Memory B cell (primary cell): ENCODE data around the gene ANP32D.
A peak's percentile ranks its signal among the peaks of the same experiment; 100 is the strongest.
"Not testable (repeated sequence)": the region's sequence is repeated elsewhere in the genome, so short reads cannot be mapped to it uniquely, and the experiment has no call there.

Source experiments
- ATAC-seq: fragments of 150-1000 bp; cut with Tn5 transposase; 2 replicates; pipeline ENCODE4 v1.10.0; 2021; ENCODE audit warnings: low read depth, mild to moderate bottlenecking, moderate library complexity
- DNase-seq, 2 donors: peaks; one replicate each; pipeline ENCODE4 v3.0.0; 2022; ENCODE audit warnings: low spot score in 2 of 2
- H3K27ac Mint-ChIP-seq: one replicate; pipeline ENCODE4 v1.8.0; 2022; ENCODE audit warnings: mild to moderate bottlenecking, moderate library complexity, mixed read lengths
- H3K27me3 Mint-ChIP-seq: one replicate; pipeline ENCODE4 v1.8.0; 2022; ENCODE audit warnings: mixed read lengths
- H3K36me3 Mint-ChIP-seq: one replicate; pipeline ENCODE4 v1.8.0; 2022; ENCODE audit warnings: mild to moderate bottlenecking, mixed read lengths
- H3K4me1 Mint-ChIP-seq: one replicate; pipeline ENCODE4 v1.8.0; 2022; ENCODE audit warnings: mixed read lengths
- H3K4me3 Mint-ChIP-seq: one replicate; pipeline ENCODE4 v1.8.0; 2022; ENCODE audit warnings: mild to moderate bottlenecking, moderate library complexity, mixed read lengths
- H3K9me3 Mint-ChIP-seq: one replicate; pipeline ENCODE4 v1.8.0; 2022; ENCODE audit warnings: mixed read lengths

ANP32D gene

DNA sequence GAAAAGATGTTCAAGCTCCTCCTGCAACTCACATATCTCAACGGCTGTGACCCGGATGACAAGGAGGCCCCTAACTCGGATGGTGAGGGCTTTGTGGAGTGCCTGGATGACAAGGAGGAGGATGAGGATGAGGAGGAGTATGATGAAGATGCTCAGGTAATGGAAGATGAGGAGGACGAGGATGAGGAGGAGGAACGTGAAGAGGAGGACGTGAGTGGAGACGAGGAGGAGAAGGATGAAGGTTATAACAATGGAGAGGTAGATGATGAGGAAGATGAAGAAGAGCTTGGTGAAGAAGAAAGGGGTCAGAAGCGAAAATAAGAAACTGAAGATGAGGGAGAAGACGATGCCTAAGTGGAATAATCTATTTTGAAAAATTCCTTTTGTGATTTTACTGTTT, 702 bp downstream of the ANP32D start:
- Mint-ChIP-seq H3K27ac (no peak overlapping the region), H3K4me1 (no peaks in the 10 kb centered on the region), H3K27me3 (peaks cover 7% of the 10 kb centered on the region), H3K4me3 (no peak overlapping the region), H3K9me3 (peaks cover 24% of the 10 kb centered on the region), H3K36me3 (peaks cover 10% of the 10 kb centered on the region)
- ATAC-seq (no peak), DNase-seq (no peak)

DNA sequence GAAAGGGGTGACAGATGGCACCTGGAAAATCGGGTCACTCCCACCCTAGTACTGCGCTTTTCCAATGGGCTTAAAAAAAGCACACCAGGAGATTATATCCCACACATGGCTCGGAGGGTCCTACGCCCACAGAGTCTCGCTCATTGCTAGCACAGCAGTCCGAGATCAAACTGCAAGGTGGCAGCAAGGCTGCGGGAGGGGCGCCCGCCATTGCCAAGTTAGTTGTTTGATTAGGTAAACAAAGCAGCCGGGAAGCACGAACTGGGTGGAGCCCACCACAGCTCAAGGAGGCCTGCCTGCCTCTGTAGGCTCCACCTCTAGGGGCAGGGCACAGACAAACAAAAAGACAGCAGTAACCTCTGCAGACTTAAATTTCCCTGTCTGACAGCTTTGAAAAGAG, 2.1 kb downstream of the ANP32D start:
- H3K27me3 Mint-ChIP-seq, DNase-seq, H3K4me1 Mint-ChIP-seq, H3K36me3 Mint-ChIP-seq, ATAC-seq, H3K4me3 Mint-ChIP-seq, H3K27ac Mint-ChIP-seq: not testable (repeated sequence)
- H3K9me3 Mint-ChIP-seq: peaks cover 17% of the 10 kb centered on the region

DNA sequence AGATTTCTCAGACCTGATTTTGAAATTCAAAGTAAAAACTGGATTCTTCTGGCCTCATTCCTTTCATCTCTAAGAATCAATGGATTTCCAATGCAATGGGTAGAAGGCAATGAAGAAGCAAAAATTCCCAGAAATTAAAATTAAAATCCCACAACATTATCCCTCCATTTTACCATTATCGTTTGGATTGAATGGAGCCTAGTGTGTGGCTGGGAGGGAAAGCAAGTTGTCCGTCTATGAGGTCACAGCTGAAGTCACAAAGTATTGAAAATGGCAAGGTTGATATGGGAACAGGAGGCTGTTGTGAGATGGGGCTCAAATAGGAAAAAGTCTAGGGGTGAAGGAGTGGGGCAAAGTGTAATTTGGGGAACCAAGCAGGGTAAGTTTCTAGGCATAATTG, 9.8 kb downstream of the ANP32D start, which contains the start of gene C12orf54:
Gene C12orf54 (plus strand): TSS at position 301 of the 400 bp plus-strand sequence. CDS start 799 bp downstream, outside the sequence.
- ATAC-seq: no peak
- no peaks in the 10 kb centered on the region for H3K36me3 Mint-ChIP-seq
- H3K27me3 Mint-ChIP-seq: peaks cover 6% of the 10 kb centered on the region
- no peak within 1 kb of the TSS for H3K4me3 Mint-ChIP-seq
- peaks cover 2% of the 10 kb centered on the region for H3K9me3 Mint-ChIP-seq
- no peak for DNase-seq
- no peaks in the 10 kb centered on the region for H3K4me1 Mint-ChIP-seq
- H3K27ac Mint-ChIP-seq: no peak within 1 kb of the TSS

DNA sequence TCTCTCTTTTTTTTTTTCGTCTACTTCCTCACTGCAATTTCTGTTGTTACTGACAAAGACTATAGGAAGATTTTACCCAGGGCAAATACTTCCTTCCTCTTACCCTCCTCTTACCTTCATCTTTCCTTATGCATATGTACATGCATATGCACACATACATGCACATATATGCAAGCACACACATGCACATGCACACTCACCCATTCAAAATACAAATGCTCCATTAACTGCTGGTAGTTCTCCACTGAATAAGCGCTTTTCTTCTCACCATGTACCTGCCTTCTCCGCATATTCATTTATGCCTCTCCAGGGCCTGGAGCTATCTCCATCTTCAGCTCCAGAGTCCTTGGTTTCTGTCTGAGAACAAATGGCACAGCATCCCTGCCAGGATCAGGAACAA, 10.6 kb downstream of the ANP32D start:
- ATAC-seq (no peak), DNase-seq (no peak)
- H3K4me1 Mint-ChIP-seq: no peaks in the 10 kb centered on the region
- no peaks in the 10 kb centered on the region for H3K36me3 Mint-ChIP-seq
- no peak overlapping the region for H3K4me3 Mint-ChIP-seq
- no peak overlapping the region for H3K27ac Mint-ChIP-seq
- H3K27me3 Mint-ChIP-seq: peaks cover 6% of the 10 kb centered on the region
- peaks cover 2% of the 10 kb centered on the region for H3K9me3 Mint-ChIP-seq

DNA sequence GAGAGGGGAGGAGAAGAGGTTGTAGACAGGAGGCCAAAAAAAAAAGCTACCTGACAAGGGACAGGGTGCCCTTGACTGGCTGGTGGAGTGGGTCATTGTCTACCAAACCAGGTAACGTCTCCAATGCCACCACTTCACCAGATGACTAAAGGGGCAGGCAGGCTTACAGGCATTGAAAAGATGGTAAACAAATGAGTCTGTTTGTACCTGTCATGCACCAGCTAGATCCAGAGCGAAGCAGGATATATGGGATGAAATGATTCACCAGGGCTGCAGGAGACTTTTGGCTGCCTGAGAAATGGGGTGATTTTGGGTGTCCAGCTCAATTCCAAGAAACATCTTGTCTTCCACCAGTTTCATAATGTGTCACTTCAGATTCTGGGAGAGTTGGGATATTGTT, 13.9 kb downstream of the ANP32D start:
- no peak for DNase-seq
- no peak overlapping the region for H3K27ac Mint-ChIP-seq
- no peak overlapping the region for H3K4me3 Mint-ChIP-seq
- H3K4me1 Mint-ChIP-seq: no peaks in the 10 kb centered on the region
- no peaks in the 10 kb centered on the region for H3K36me3 Mint-ChIP-seq
- no peaks in the 10 kb centered on the region for H3K9me3 Mint-ChIP-seq
- peaks cover 6% of the 10 kb centered on the region for H3K27me3 Mint-ChIP-seq
- ATAC-seq: no peak

DNA sequence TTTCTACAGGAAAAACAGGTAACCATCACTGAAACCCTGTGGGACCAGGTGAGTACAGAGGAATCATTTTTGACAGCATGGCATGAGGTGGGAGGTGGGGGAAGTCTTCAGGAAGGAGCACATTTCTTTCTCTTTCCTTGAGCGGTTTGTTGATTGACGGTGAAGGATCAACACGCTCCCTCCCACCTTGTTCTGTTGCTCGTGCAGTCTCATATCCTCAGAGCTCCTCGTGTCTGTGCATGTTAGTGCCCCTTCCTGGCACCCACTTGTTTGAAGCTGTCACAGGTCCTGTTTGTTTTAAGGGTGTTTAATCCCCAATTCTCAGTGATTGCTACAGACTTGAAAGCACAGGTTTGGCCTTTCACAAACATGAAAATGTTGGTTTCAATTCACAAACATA, 14.3 kb downstream of the ANP32D start:
- H3K4me1 Mint-ChIP-seq: no peaks in the 10 kb centered on the region
- no peaks in the 10 kb centered on the region for H3K36me3 Mint-ChIP-seq
- ATAC-seq: no peak
- peaks cover 6% of the 10 kb centered on the region for H3K27me3 Mint-ChIP-seq
- no peaks in the 10 kb centered on the region for H3K9me3 Mint-ChIP-seq
- H3K27ac Mint-ChIP-seq: no peak overlapping the region
- DNase-seq: no peak
- no peak overlapping the region for H3K4me3 Mint-ChIP-seq

DNA sequence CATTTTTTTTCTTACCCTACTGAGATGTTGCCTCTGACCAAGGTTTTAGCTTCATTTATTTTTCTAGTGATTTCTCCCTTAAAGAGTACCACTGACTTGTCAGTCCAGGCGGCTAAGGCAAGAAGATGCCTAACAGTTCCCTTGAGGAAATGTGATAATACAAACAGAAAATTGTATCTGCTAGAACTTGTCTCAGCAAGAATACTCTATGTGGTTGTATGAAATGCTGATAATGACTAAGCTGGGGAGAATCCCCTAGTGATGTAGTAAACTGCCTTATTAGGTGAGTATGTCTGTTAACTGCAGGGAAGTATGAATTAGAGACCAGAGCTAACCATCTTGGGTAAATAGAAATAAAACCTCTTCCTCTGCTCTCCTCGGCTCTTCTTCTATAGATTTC, 16.7 kb downstream of the ANP32D start:
- DNase-seq: no peak
- H3K36me3 Mint-ChIP-seq: no peaks in the 10 kb centered on the region
- H3K27me3 Mint-ChIP-seq: peaks cover 3% of the 10 kb centered on the region
- no peak overlapping the region for H3K27ac Mint-ChIP-seq
- no peak for ATAC-seq
- no peaks in the 10 kb centered on the region for H3K9me3 Mint-ChIP-seq
- H3K4me1 Mint-ChIP-seq: no peaks in the 10 kb centered on the region
- H3K4me3 Mint-ChIP-seq: no peak overlapping the region

DNA sequence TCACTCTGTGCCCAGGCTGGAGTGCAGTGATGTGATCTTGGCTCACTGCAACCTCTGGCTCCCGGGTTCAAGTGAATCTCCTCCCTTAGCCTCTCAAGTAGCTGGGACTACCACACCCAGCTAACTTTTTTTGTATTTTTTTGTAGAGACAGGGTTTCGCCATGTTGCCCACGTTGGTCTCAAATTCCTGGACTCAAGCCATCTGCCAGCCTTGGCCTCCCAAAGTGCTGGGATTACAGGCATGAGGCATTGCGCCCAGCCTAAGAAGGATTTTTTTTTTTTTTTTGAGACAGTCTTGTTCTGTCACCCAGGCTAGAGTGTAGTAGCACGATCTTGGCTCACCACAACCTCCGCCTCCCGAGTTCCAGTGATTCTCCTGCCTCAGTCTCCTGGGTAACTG, 17.1 kb downstream of the ANP32D start:
- not testable (repeated sequence) for H3K27ac Mint-ChIP-seq, H3K4me1 Mint-ChIP-seq, H3K4me3 Mint-ChIP-seq, H3K36me3 Mint-ChIP-seq, H3K27me3 Mint-ChIP-seq, ATAC-seq, H3K9me3 Mint-ChIP-seq, DNase-seq

DNA sequence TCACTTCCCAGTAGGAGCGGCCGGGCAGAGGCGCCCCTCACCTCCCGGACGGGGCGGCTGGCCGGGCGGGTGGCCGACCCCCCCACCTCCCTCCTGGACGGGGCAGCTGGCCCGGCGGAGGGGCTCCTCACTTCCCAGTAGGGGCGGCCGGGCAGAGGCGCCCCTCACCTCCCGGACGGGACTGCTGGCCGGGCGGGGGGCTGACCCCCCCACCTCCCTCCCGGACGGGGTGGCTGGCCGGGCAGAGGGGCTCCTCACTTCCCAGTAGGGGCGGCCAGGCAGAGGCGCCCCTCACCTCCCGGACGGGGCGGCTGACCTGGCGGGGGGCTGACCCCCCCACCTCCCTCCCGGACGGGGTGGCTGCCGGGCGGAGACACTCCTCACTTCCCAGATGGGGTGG, 27.9 kb downstream of the ANP32D start:
- H3K27me3 Mint-ChIP-seq, H3K36me3 Mint-ChIP-seq, DNase-seq, H3K27ac Mint-ChIP-seq, H3K4me1 Mint-ChIP-seq, H3K9me3 Mint-ChIP-seq, ATAC-seq, H3K4me3 Mint-ChIP-seq: not testable (repeated sequence)

DNA sequence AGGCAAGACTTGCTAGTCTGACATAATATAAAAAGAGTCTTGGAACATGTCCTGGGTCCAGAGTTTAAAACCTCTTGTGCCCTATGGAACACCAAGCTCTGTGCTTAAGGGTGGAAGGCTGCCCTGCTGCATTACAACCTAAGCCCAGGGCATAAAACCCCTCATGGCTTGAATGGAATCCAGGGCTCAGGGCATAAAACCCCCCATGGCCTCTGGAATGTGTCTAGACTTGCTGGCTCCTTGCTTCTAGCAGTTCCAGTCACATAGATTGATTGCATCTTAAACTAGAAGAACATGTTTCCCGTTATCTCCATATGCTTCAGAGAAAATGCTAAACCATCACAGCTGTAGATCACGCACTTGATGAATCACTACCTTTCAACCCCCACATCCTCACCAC, 34.5 kb downstream of the ANP32D start:
- H3K4me1 Mint-ChIP-seq, H3K27ac Mint-ChIP-seq, H3K9me3 Mint-ChIP-seq, H3K4me3 Mint-ChIP-seq, H3K36me3 Mint-ChIP-seq, ATAC-seq, DNase-seq: not testable (repeated sequence)
- peaks cover 16% of the 10 kb centered on the region for H3K27me3 Mint-ChIP-seq

DNA sequence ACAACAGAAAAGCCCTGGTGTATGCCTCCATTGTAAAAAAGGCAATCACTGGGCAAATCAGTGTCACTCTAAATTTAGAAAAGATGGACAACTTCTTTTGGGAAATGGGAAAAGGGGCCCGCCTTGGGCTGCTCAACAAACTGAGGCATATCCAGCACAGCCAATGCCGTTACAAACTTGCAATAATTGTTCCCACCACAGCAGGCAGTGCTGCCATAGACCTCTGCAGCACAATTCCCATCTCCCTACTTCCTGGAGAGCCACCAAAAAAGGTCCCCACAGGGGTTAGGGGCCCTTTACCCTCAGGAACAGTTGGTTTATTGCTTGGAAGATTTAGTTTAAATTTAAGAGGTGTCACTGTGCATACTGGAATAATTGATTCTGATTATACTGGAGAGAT, 36.6 kb downstream of the ANP32D start:
- H3K4me1 Mint-ChIP-seq: no peaks in the 10 kb centered on the region
- H3K9me3 Mint-ChIP-seq: peaks cover 8% of the 10 kb centered on the region
- ATAC-seq (no peak), DNase-seq (no peak)
- no peaks in the 10 kb centered on the region for H3K36me3 Mint-ChIP-seq
- peaks cover 14% of the 10 kb centered on the region for H3K27me3 Mint-ChIP-seq
- H3K4me3 Mint-ChIP-seq: no peak overlapping the region
- H3K27ac Mint-ChIP-seq: no peak overlapping the region

DNA sequence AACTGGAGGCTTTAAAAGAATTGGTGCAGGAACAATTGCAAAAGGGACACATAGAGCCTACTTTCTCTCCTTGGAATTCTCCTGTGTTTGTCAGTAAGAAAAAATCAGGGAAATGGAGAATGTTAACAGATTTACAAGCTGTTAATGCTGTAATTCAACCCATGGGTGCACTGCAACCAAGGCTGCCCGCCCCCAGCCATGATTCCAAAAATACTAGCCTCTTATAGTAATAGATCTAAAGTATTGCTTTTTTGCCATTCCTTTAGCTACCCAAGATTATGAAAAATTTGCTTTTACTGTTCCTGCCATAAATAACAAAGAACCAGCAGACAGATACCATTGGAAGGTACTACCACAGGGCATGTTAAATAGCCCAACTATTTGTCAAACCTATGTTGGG, 37.8 kb downstream of the ANP32D start:
- no peak overlapping the region for H3K4me3 Mint-ChIP-seq

DNA sequence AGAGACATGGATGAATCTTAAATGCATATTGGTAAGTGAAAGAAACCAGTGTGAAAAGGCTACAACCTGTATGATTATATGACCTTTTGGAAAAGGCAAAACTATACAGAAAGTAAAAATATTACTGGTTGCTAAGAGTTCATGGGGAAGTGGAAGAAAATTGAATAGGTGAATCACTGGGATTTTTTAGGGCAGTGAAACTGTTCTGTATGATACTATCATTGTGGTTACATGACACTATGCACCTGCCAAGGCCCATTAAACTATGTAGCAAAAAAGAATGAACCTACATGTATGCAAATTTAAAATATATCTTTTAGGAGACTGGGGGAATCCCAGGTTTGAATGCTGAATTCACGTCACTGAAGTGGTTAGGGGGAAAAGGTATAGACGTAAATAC, 40.5 kb downstream of the ANP32D start:
- DNase-seq (no peak), ATAC-seq (peak; percentile 29)
- Mint-ChIP-seq H3K4me1 (no peaks in the 10 kb centered on the region), H3K9me3 (peaks cover 7% of the 10 kb centered on the region), H3K27ac (no peak overlapping the region), H3K4me3 (no peak overlapping the region), H3K36me3 (no peaks in the 10 kb centered on the region), H3K27me3 (peaks cover 2% of the 10 kb centered on the region)

More for the DNA sequence above, 37.8 kb downstream of the ANP32D start:
- Mint-ChIP-seq H3K36me3 (no peaks in the 10 kb centered on the region), H3K4me1 (no peaks in the 10 kb centered on the region), H3K27ac (no peak overlapping the region), H3K9me3 (peaks cover 11% of the 10 kb centered on the region), H3K27me3 (peaks cover 12% of the 10 kb centered on the region)
- DNase-seq (no peak), ATAC-seq (no peak)

DNA sequence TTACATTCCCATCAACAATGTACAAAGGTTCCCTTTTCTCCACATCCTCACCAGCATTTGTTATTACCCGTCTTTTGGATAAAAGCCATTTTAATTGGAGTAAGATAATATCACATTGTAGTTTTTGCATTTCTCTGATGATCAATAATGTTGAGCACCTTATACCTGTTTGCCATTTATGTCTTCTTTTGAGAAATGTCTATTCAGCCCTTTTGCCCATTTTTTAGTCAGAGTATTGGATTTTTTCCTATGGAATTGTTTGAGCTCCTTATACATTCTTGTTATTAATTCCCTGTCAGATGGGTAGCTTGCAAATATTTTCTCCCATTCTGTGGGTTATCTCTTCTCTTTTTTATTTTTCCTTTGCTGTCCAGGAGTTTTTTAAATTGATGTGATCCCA, 42.4 kb downstream of the ANP32D start:
- Mint-ChIP-seq H3K27ac (no peak overlapping the region), H3K4me1 (no peaks in the 10 kb centered on the region), H3K27me3 (peaks cover 5% of the 10 kb centered on the region), H3K36me3 (no peaks in the 10 kb centered on the region), H3K4me3 (no peak overlapping the region), H3K9me3 (peaks cover 7% of the 10 kb centered on the region)
- ATAC-seq (no peak), DNase-seq (no peak)

DNA sequence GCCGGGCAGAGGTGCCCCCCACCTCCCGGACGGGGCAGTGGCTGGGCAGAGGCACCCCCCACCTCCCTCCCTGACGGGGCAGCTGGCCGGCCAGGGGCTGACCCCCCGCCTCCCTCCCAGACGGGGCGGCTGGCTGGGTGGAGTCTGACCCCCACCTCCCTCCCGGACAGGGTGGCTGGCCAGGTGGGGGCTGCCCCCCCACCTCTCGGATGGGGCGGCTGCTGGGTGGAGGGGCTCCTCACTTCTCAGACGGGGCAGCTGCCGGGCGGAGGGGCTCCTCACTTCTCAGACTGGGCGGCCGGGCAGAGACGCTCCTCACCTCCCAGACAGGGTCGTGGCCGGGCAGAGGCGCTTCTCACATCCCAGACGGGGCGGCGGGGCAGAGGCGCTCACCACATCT, 48.0 kb downstream of the ANP32D start:
- not testable (repeated sequence) for H3K36me3 Mint-ChIP-seq, H3K4me3 Mint-ChIP-seq, DNase-seq, H3K27ac Mint-ChIP-seq, ATAC-seq, H3K27me3 Mint-ChIP-seq, H3K4me1 Mint-ChIP-seq, H3K9me3 Mint-ChIP-seq
